ENCODE measurements around the gene RGS6. TPM values are rescaled to one million over a fixed set of nuclear protein-coding genes. Genes with fewer than 3 reads are reported as not detected.

Gene RGS6
- total RNA-seq, 1 donor, result 2.5 TPM

DNA sequence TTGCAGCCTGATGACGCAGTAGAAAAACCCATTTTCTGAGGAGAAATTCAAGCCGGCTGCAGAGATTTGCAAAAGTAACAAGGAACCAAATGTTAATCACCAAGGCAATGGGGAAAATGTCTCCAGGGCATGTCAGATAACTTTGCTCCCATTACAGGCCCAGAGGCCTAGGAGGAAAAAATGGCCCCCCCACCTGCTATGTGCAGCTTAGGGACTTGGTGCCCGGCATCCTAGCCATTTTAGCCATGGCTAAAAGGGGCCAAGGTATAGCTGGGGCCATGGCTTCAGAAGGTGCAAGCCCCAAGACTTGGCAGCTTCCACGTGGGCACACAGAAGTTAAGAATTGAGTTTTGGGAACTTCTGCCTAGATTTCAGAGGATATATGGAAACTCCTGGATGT is 351.9 kb downstream of the RGS6 start:
- H3K4me1 ChIP-seq (ENCODE audit: insufficient read depth, low read length), result no peaks in the 10 kb centered on the region
- H3K9me3 ChIP-seq (ENCODE audit: low read depth, low read length), result peaks cover 10% of the 10 kb centered on the region
- H3K4me3 ChIP-seq (ENCODE audit: low read length), result no peak overlapping the region

GRCh38 chr14:72290241-72290640 is 358.0 kb downstream of the RGS6 start:
- no peak overlapping the region for H3K4me3 ChIP-seq (ENCODE audit: low read length)
- H3K9me3 ChIP-seq (ENCODE audit: low read depth, low read length), result peaks cover 10% of the 10 kb centered on the region
- H3K4me1 ChIP-seq (ENCODE audit: insufficient read depth, low read length), result no peaks in the 10 kb centered on the region
- peaks cover 8% of the 10 kb centered on the region for H3K27me3 ChIP-seq (ENCODE audit: insufficient read depth, low read length)

More for the DNA sequence above, 351.9 kb downstream of the RGS6 start:
- no peaks in the 10 kb centered on the region for H3K27me3 ChIP-seq (ENCODE audit: insufficient read depth, low read length)

DNA sequence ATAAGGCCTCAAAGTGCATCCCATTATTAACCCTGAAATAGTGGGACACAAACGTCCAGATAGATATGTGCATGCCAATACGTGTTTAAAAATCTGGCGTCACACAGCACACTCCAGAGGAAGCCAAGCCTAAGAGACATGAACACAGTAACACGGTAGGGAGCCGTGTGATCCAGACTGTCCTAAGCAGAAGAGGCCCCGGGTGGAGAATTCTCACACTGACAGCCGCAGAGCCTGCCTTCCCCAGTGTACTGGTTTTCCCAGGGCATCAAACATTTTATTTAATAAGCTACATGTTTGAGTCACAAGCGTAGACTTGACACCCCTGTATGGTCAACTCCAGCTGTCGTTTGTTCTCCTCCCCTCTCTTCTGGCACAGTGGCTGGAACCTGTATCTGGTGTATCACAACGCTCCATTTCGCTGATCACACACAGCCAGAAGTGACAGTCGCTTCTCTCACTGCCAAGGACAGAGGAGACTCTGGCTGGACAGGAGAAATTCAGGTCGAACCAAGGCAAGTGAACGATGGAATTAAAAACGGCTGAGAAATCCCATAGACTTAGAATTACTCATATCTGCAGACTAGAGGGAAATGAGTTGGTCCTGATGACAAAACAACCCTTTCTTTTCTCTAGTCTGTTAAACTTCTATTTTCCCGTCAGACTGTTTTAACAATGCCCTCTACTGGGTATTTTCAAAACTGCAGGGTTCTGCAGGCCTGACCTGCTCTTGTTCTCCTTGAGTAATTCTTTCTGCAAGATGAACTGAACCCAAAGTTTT is 359.9 kb downstream of the RGS6 start:
- no peaks in the 10 kb centered on the region for H3K9me3 ChIP-seq (ENCODE audit: low read depth, low read length)
- peaks cover 8% of the 10 kb centered on the region for H3K27me3 ChIP-seq (ENCODE audit: insufficient read depth, low read length)
- H3K4me1 ChIP-seq (ENCODE audit: insufficient read depth, low read length), result no peaks in the 10 kb centered on the region
- H3K4me3 ChIP-seq (ENCODE audit: low read length), result no peak overlapping the region

- no peak overlapping the region for H3K4me3 ChIP-seq (ENCODE audit: low read length)
- no peaks in the 10 kb centered on the region for H3K9me3 ChIP-seq (ENCODE audit: low read depth, low read length)
- H3K27me3 ChIP-seq (ENCODE audit: insufficient read depth, low read length), result peaks cover 8% of the 10 kb centered on the region
These were observed 360.4 kb downstream of the RGS6 start for GRCh38 chr14:72292689-72293024.

GRCh38 chr14:72301352-72301751 is 369.1 kb downstream of the RGS6 start:
- H3K4me3 ChIP-seq (ENCODE audit: low read length), result no peak overlapping the region
- no peaks in the 10 kb centered on the region for H3K4me1 ChIP-seq (ENCODE audit: insufficient read depth, low read length)
- H3K27me3 ChIP-seq (ENCODE audit: insufficient read depth, low read length), result peaks cover 6% of the 10 kb centered on the region
- no peaks in the 10 kb centered on the region for H3K9me3 ChIP-seq (ENCODE audit: low read depth, low read length)

More at GRCh38 chr14:72292689-72293024, 360.4 kb downstream of the RGS6 start:
- H3K4me1 ChIP-seq (ENCODE audit: insufficient read depth, low read length), result no peaks in the 10 kb centered on the region

GRCh38 chr14:72303930-72304329 is 371.7 kb downstream of the RGS6 start:
- H3K9me3 ChIP-seq (ENCODE audit: low read depth, low read length), result no peaks in the 10 kb centered on the region
- H3K4me1 ChIP-seq (ENCODE audit: insufficient read depth, low read length), result no peaks in the 10 kb centered on the region
- H3K27me3 ChIP-seq (ENCODE audit: insufficient read depth, low read length), result peaks cover 8% of the 10 kb centered on the region
- H3K4me3 ChIP-seq (ENCODE audit: low read length), result no peak overlapping the region

DNA sequence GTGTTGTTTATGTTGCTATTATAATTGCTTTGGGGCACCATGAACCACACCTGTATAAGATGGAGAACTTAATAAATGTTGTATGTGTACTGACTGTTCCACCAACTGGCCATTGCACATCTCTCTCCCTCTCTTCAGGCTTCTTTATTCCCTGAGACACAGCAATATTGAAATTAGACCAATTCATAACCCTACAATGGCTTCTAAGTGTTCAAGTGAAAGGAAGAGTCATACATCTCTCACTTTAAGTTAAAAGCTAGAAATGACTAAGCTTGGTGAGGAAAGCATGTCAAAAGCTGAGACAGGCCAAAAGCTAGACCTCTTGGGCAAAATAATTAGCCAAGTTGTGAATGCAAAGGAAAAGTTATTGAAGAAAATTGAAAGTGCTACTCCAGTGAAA is 373.3 kb downstream of the RGS6 start:
- H3K9me3 ChIP-seq (ENCODE audit: low read depth, low read length), result no peaks in the 10 kb centered on the region
- H3K4me1 ChIP-seq (ENCODE audit: insufficient read depth, low read length), result no peaks in the 10 kb centered on the region
- H3K27me3 ChIP-seq (ENCODE audit: insufficient read depth, low read length), result peaks cover 6% of the 10 kb centered on the region
- no peak overlapping the region for H3K4me3 ChIP-seq (ENCODE audit: low read length)

- no peaks in the 10 kb centered on the region for H3K4me1 ChIP-seq (ENCODE audit: insufficient read depth, low read length)
- peaks cover 3% of the 10 kb centered on the region for H3K27me3 ChIP-seq (ENCODE audit: insufficient read depth, low read length)
- H3K9me3 ChIP-seq (ENCODE audit: low read depth, low read length), result no peaks in the 10 kb centered on the region
- H3K4me3 ChIP-seq (ENCODE audit: low read length), result no peak overlapping the region
These were observed 376.8 kb downstream of the RGS6 start for GRCh38 chr14:72308967-72309485.

- H3K4me1 ChIP-seq (ENCODE audit: insufficient read depth, low read length), result no peaks in the 10 kb centered on the region
- no peak overlapping the region for H3K4me3 ChIP-seq (ENCODE audit: low read length)
- no peaks in the 10 kb centered on the region for H3K9me3 ChIP-seq (ENCODE audit: low read depth, low read length)
- H3K27me3 ChIP-seq (ENCODE audit: insufficient read depth, low read length), result peaks cover 3% of the 10 kb centered on the region
These were observed 378.9 kb downstream of the RGS6 start for GRCh38 chr14:72311116-72311515.

GRCh38 chr14:72311516-72311915 is 379.3 kb downstream of the RGS6 start:
- H3K27me3 ChIP-seq (ENCODE audit: insufficient read depth, low read length), result peaks cover 3% of the 10 kb centered on the region
- no peaks in the 10 kb centered on the region for H3K9me3 ChIP-seq (ENCODE audit: low read depth, low read length)
- no peaks in the 10 kb centered on the region for H3K4me1 ChIP-seq (ENCODE audit: insufficient read depth, low read length)
- no peak overlapping the region for H3K4me3 ChIP-seq (ENCODE audit: low read length)

DNA sequence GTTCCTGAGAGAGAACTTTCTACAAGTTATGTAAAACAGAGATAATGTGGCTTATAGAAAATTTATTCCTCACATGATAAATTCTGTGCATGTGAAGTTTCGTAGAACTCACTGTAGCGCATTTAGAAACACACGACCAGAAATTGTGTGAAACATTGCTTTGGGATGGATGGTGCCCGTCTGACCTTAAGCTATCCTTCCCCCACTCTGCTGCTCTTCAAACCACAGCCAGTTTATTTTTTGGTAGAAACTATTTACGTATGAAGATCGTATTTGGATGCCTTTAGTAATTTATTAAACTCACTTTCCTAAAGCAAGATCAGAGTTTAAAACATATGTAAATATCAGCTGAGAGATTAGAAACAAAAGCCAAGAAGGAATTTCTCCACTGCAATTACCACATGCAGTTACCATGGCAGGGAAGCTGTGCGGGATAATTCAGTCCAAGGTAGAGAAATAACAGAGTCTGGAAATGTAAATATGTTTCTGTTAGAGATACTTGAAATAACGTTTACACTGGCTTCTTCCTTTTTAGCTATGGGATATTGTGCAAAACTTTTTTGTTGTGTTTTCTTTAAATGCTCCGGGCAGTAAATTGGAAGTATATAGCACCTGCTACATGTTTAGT is 382.7 kb downstream of the RGS6 start:
- Histone ChIP-seq H3K4me3 (ENCODE audit: low read length) (no peak overlapping the region), H3K4me1 (ENCODE audit: insufficient read depth, low read length) (no peaks in the 10 kb centered on the region), H3K9me3 (ENCODE audit: low read depth, low read length) (no peaks in the 10 kb centered on the region), H3K27me3 (ENCODE audit: insufficient read depth, low read length) (peaks cover 4% of the 10 kb centered on the region)

GRCh38 chr14:72315714-72316113 is 383.5 kb downstream of the RGS6 start:
- Histone ChIP-seq H3K9me3 (ENCODE audit: low read depth, low read length) (no peaks in the 10 kb centered on the region), H3K4me1 (ENCODE audit: insufficient read depth, low read length) (no peaks in the 10 kb centered on the region), H3K27me3 (ENCODE audit: insufficient read depth, low read length) (peaks cover 4% of the 10 kb centered on the region), H3K4me3 (ENCODE audit: low read length) (no peak overlapping the region)

DNA sequence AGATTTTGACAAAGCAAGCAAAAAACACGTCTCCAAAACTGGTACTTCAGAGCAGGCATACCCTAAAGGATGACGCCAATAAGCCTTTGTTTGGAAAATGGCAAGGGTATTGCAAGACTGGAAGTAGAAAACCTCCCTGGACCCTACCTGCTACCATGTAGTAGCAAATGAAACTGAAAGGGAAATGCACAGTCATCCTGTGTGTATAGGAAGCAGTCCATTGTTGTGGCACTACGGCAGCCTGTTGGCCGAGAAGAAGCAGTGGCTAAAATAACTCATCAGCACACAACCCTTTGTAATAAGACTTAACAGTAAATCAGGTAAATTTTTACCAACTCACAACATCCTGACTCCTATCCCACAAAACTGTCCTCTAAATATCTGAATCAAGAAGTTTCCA is 386.4 kb downstream of the RGS6 start:
- H3K9me3 ChIP-seq (ENCODE audit: low read depth, low read length), result no peaks in the 10 kb centered on the region
- H3K4me3 ChIP-seq (ENCODE audit: low read length), result no peak overlapping the region
- peaks cover 4% of the 10 kb centered on the region for H3K27me3 ChIP-seq (ENCODE audit: insufficient read depth, low read length)

GRCh38 chr14:72332046-72332445 is 399.8 kb downstream of the RGS6 start:
- Histone ChIP-seq H3K4me1 (ENCODE audit: insufficient read depth, low read length) (no peaks in the 10 kb centered on the region), H3K27me3 (ENCODE audit: insufficient read depth, low read length) (no peaks in the 10 kb centered on the region), H3K4me3 (ENCODE audit: low read length) (no peak overlapping the region), H3K9me3 (ENCODE audit: low read depth, low read length) (no peaks in the 10 kb centered on the region)

More for the DNA sequence above, 386.4 kb downstream of the RGS6 start:
- H3K4me1 ChIP-seq (ENCODE audit: insufficient read depth, low read length), result no peaks in the 10 kb centered on the region

DNA sequence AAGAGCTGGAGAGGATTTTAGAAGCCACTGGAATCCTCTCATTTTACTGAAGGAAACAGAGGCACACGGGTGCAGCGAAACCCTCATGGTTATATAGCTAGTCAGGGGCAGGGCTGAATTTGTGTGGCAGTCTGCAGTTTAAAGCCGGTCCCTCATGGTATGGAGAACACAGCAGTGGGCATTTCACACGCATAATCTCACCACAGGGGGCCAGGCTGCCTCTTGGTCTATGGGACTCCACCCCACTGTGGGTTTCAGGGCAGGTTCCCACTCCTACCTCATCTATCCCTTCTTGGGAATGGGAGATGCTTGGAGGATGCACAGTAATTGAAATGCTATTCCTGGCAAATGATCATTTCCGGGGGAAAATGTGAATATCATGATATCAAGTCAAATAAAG is 400.6 kb downstream of the RGS6 start:
- Histone ChIP-seq H3K27me3 (ENCODE audit: insufficient read depth, low read length) (no peaks in the 10 kb centered on the region), H3K4me3 (ENCODE audit: low read length) (no peak overlapping the region), H3K9me3 (ENCODE audit: low read depth, low read length) (no peaks in the 10 kb centered on the region), H3K4me1 (ENCODE audit: insufficient read depth, low read length) (no peaks in the 10 kb centered on the region)

DNA sequence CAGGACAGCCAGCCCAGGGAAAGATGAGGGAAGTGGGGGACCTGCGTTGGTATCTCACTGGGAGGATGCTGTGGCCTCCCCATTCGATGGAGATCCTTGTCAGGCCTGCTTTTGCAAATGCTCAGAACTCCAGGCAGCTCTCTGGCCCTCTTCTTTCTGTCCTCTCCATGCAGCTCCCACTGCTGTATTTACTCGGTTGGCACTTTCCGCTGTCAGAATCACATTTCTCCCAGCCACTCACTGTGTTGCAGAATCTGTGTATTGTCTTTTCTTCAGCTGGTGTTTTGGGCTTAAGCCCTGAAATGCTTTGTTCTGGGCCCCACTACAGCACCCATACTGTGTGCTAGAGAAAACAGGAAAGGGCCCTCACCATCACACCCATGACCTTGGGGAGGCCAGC is 401.1 kb downstream of the RGS6 start:
- no peaks in the 10 kb centered on the region for H3K4me1 ChIP-seq (ENCODE audit: insufficient read depth, low read length)
- H3K9me3 ChIP-seq (ENCODE audit: low read depth, low read length), result no peaks in the 10 kb centered on the region
- H3K4me3 ChIP-seq (ENCODE audit: low read length), result no peak overlapping the region
- no peaks in the 10 kb centered on the region for H3K27me3 ChIP-seq (ENCODE audit: insufficient read depth, low read length)
